HEK293T (cell line): ENCODE data around the gene KCND3.

Source experiments
- BHLHE40 ChIP-seq: fragments of 450-650 bp; IDR thresholded peaks from 2 replicates; pipeline ENCODE4 v1.6.1; 2016; ENCODE audit warnings: mild to moderate bottlenecking, moderate library complexity, borderline replicate concordance
- ELF4 ChIP-seq: fragments of 450-650 bp; IDR thresholded peaks from 2 replicates; pipeline ENCODE4 v1.6.1; 2017; ENCODE audit warnings: antibody characterized with exemption
- FOXA1 ChIP-seq: fragments of 450-650 bp; IDR thresholded peaks from 2 replicates; pipeline ENCODE4 v1.6.1; 2016; ENCODE audit warnings: mild to moderate bottlenecking
- FOXM1 ChIP-seq: fragments of 450-650 bp; IDR thresholded peaks from 2 replicates; pipeline ENCODE4 v1.6.1; 2017; ENCODE audit warnings: mild to moderate bottlenecking, borderline replicate concordance
- NFRKB ChIP-seq: fragments of 450-650 bp; IDR thresholded peaks from 2 replicates; pipeline ENCODE4 v1.6.1; 2016; ENCODE audit warnings: mild to moderate bottlenecking, moderate library complexity
- SP1 ChIP-seq: fragments of 450-650 bp; IDR thresholded peaks from 2 replicates; pipeline ENCODE4 v1.6.1; 2017
- SUZ12 ChIP-seq: fragments of 450-650 bp; IDR thresholded peaks from 2 replicates; pipeline ENCODE4 v1.6.1; 2016; ENCODE audit warnings: mild to moderate bottlenecking
- TF ChIP-seq, protein P1 (sequence below): fragments of 450-650 bp; IDR thresholded peaks from 2 replicates; pipeline ENCODE4 v1.6.1; 2016

DNA sequence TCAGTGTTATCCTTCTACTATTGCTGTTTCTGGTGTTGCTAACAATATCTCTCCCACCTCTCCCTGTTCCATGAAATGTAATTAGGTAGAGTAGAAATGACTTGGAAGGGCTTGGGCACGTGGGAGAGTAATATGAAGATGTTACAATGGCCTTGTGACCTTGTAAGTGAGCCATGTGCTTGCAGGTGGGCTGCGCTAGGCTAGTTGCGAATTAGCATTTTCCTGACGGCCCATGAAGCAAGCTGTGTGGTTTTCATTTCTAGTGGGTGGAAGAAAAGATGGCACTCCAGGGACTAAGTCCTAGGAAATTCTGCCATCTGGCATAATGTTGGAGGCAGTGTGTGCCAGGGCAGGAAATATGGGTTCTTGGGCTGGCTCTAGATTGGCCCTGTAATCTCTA is 241.5 kb downstream of the KCND3 start:
- TF ChIP-seq SUZ12 (no peak), NFRKB (no peak), ELF4 (no peak), SP1 (no peak), FOXA1 (no peak), FOXM1 (no peak), BHLHE40 (no peak)
- TF ChIP-seq, protein P1, sequence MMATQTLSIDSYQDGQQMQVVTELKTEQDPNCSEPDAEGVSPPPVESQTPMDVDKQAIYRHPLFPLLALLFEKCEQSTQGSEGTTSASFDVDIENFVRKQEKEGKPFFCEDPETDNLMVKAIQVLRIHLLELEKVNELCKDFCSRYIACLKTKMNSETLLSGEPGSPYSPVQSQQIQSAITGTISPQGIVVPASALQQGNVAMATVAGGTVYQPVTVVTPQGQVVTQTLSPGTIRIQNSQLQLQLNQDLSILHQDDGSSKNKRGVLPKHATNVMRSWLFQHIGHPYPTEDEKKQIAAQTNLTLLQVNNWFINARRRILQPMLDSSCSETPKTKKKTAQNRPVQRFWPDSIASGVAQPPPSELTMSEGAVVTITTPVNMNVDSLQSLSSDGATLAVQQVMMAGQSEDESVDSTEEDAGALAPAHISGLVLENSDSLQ, result no peak
